A549 (cell line): ENCODE measurements around the gene KLF16.
A peak's percentile ranks its signal among the peaks of the same experiment; 100 is the strongest.

Experiments used
- CTCF ChIP-seq: fragments of >200 bp; sonication (Bioruptor Twin); formaldehyde crosslinking; IDR thresholded peaks from 3 replicates; pipeline ENCODE4 v1.5.1; 2016
- EHMT2 ChIP-seq: fragments of 200-600 bp; sonication (generic); IDR thresholded peaks from 2 replicates; pipeline ENCODE4 v1.6.1; 2016; ENCODE audit warnings: antibody characterized with exemption, low read depth, mild to moderate bottlenecking, moderate library complexity

- TF ChIP-seq CTCF (peak; percentile 65), EHMT2 (no peak)
These were observed 37.3 kb downstream of the KLF16 start for GRCh38 chr19:1825909-1826556.
